ENCODE measurements around the gene LINGO3. TPM values are rescaled to one million over a fixed set of nuclear protein-coding genes. Genes with fewer than 3 reads are reported as not detected.

The LINGO3 gene
- total and polyA plus RNA-seq, 2 of the 8 experiments (the other 6 are each of a cell fraction or from before 2014, with no cell fraction given), result 0.59 TPM; not detected in 1

DNA sequence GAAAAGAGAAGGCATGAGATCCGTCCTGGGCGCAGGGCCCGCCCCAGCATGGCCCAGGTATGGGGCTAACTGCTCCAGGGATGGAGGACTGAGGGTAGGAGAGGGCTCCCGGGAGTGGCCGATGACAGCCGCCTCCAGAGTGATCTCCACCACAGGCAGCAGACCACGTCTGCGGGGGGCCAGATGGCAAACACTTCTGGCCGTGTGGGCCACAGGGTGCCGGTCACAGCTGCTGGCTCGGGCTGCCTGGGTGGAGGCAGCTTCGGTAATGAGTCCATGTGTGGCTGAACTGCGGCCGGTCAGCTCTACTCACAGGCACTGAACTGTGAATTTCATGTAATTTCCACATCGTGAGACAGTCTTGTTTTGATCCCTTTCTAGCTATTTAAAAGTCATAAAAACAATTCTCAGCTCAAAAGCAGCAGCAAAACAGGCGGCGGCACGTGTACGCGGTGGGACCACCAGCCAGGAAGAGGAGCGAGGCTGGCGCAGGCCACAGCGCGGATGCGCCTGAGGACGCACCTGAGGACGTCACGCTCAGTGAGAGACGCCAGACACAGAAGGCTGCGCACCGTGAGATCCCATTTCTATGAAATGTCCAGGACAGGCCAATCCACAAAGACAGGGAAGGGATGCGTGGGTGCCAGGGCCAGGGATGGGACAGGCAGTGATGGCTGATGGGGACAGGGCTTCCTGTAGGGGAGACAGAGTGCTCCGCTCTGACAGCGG, 16.4 kb upstream of the LINGO3 start (continued):
- no peak for TF ChIP-seq RNF2 (IDR thresholded peaks at IDR 0.05; ENCODE audit: borderline replicate concordance, low read depth, low read length, missing control alignments, poor library complexity, severe bottlenecking)
- no peak for TF ChIP-seq HDAC2 (IDR thresholded peaks at IDR 0.05; ENCODE audit: borderline replicate concordance in 1 of 2, low read depth in 2 of 2, low read length in 2 of 2)
- TF ChIP-seq SRF (IDR thresholded peaks at IDR 0.05; ENCODE audit: low read depth, low read length), result no peak
- TF ChIP-seq MAFK (IDR thresholded peaks at IDR 0.05; ENCODE audit: low read depth, low read length), result no peak
- TF ChIP-seq POLR2AphosphoS5 (IDR thresholded peaks at IDR 0.05; ENCODE audit: low read depth, low read length), result no peak
